HCT116 (cell line): ENCODE results near the gene PIH1D1. TPM values are rescaled to one million over a fixed set of nuclear protein-coding genes. Genes with fewer than 3 reads are reported as not detected.

Experiments
- ATAC-seq: fragments of 200-7000 bp; cut with Tn5 transposase; 2 replicates; pipeline ENCODE4 v1.9.1; 2020; ENCODE audit warnings: mild to moderate bottlenecking, moderate library complexity
- BruUV-seq: library from RNA; stranded (reverse); fragments of 400-500 nt; replicated peaks from 2 replicates; lab custom pipeline; 2021; lab: Mats Ljungman, UMichigan
- CTCF ChIA-PET: fragments of 300-600 bp; sonication (Branson Sonifier 250); formaldehyde crosslinking; loops from one replicate; lab custom pipeline; 2021; ENCODE audit warnings: antibody characterized with exemption; lab: Charles Lee
- POLR2A ChIA-PET: fragments of 300-600, 350-600 bp; sonication (Branson Sonifier 250); formaldehyde crosslinking; loops from one replicate; lab custom pipeline; 2021; ENCODE audit warnings: antibody characterized with exemption; lab: Charles Lee
- RAD21 ChIA-PET, 2 experiments: fragments of 300-600 bp; sonication (Branson Sonifier 250); formaldehyde crosslinking; loops; one replicate each; lab custom pipeline; 2023; ENCODE audit warnings: low total read pairs in 2 of 2; ENCODE audit not compliant: uncharacterized antibody in 2 of 2, unreplicated experiment in 2 of 2, low non-redundant PET in 1 of 2; lab: Charles Lee
- DNase-seq: peaks from one replicate; pipeline ENCODE4 v3.0.0-alpha.2; 2010; ENCODE audit warnings: low read depth, low spot score
- H2AFZ ChIP-seq: fragments of 200-600 bp; shearing (Covaris generic), sonication (generic); 2 replicates; pipeline ENCODE4 v1.6.1; 2017; ENCODE audit warnings: low read depth, mixed run types, mixed read lengths, antibody characterized with exemption, low read length; ENCODE audit not compliant: poor library complexity, severe bottlenecking
- H3K27ac ChIP-seq: 2 replicates; pipeline ENCODE4 v1.5.1; 2012; ENCODE audit warnings: low read depth, low read length
- H3K27me3 ChIP-seq: fragments of 200-600 bp; sonication (generic); 2 replicates; pipeline ENCODE4 v1.6.1; 2016; ENCODE audit warnings: mixed run types, low read length, mixed read lengths; ENCODE audit not compliant: insufficient read depth
- H3K36me3 ChIP-seq, 2 experiments: fragments of 200-500 bp in 1 of 2; fragments of 200-600 bp in 1 of 2; sonication (Bioruptor generic) in 1 of 2; sonication (generic) in 1 of 2; 2 replicates each; pipeline versions ENCODE4 v1.5.1 to v1.6.1; 2014 to 2016; ENCODE audit warnings: low read length in 2 of 2, inconsistent platforms in 1 of 2, mixed read lengths in 1 of 2, mixed run types in 1 of 2; ENCODE audit not compliant: insufficient read depth in 2 of 2, control insufficient read depth in 1 of 2
- H3K4me1 ChIP-seq, 2 experiments: fragments of 200-600 bp in 1 of 2; sonication (generic) in 1 of 2; 2 replicates each; pipeline versions ENCODE4 v1.5.1 to v1.6.1; 2012 to 2017; ENCODE audit warnings: low read length in 2 of 2, inconsistent platforms in 1 of 2, mild to moderate bottlenecking in 1 of 2, mixed read lengths in 1 of 2, mixed run types in 1 of 2, moderate library complexity in 1 of 2; ENCODE audit not compliant: insufficient read depth in 2 of 2, control insufficient read depth in 1 of 2
- H3K4me2 ChIP-seq: fragments of 200-600 bp; sonication (generic); 2 replicates; pipeline ENCODE4 v1.6.1; 2017; ENCODE audit warnings: mixed run types, low read length, mixed read lengths
- H3K4me3 ChIP-seq, 2 experiments: fragments of 200-600 bp in 1 of 2; sonication (generic) in 1 of 2; replicated peaks in 1 of 2; 2 replicates each; pipeline ENCODE4 v1.5.1; 2011 to 2016; ENCODE audit warnings: low read length in 2 of 2, control low read depth in 1 of 2, low read depth in 1 of 2, mild to moderate bottlenecking in 1 of 2, mixed read lengths in 1 of 2, mixed run types in 1 of 2
- H3K79me2 ChIP-seq: fragments of 200-600 bp; sonication (generic); 2 replicates; pipeline ENCODE4 v1.6.1; 2017; ENCODE audit warnings: mild to moderate bottlenecking, mixed run types, low read length, moderate library complexity, mixed read lengths; ENCODE audit not compliant: insufficient read depth
- H3K9ac ChIP-seq: fragments of 200-600 bp; sonication (generic); 2 replicates; pipeline ENCODE4 v1.6.1; 2016; ENCODE audit warnings: low read length, mixed read lengths
- H3K9me2 ChIP-seq: fragments of 200-600 bp; sonication (generic), shearing (Covaris generic); 2 replicates; pipeline ENCODE4 v1.6.1; 2017; ENCODE audit warnings: mixed run types, mild to moderate bottlenecking, moderate library complexity; ENCODE audit not compliant: insufficient read depth
- H3K9me3 ChIP-seq, 2 experiments: fragments of 200-500 bp in 1 of 2; fragments of 200-600 bp in 1 of 2; sonication (Bioruptor generic) in 1 of 2; sonication (generic) in 1 of 2; 2 replicates each; pipeline ENCODE4 v1.6.1; 2014 to 2017; ENCODE audit warnings: low read length in 2 of 2, mixed read lengths in 2 of 2, inconsistent platforms in 1 of 2, low read depth in 1 of 2, mild to moderate bottlenecking in 1 of 2, mixed run types in 1 of 2, moderate library complexity in 1 of 2; ENCODE audit not compliant: control insufficient read depth in 1 of 2, insufficient read depth in 1 of 2
- H4K20me1 ChIP-seq: fragments of 200-600 bp; sonication (generic), shearing (Covaris generic); 2 replicates; pipeline ENCODE4 v1.6.1; 2017; ENCODE audit warnings: mixed run types, mild to moderate bottlenecking, moderate library complexity; ENCODE audit not compliant: insufficient read depth
- CBX3 ChIP-seq: IDR thresholded peaks from 2 replicates; pipeline ENCODE4 v1.6.1; 2012; ENCODE audit warnings: low read depth
- EGR1 ChIP-seq: IDR thresholded peaks from 2 replicates; pipeline ENCODE4 v1.6.1; 2012; ENCODE audit warnings: low read depth
- EZH2 ChIP-seq: fragments of 200-600 bp; sonication (generic); IDR thresholded peaks from 2 replicates; pipeline ENCODE4 v1.6.1; 2017; ENCODE audit warnings: antibody characterized with exemption, mixed run types
- MAX ChIP-seq: IDR thresholded peaks from 2 replicates; pipeline ENCODE4 v1.6.1; 2012
- POLR2AphosphoS5 ChIP-seq: IDR thresholded peaks from 2 replicates; pipeline ENCODE4 v1.6.1; 2011; ENCODE audit warnings: mild to moderate bottlenecking, low read depth, low read length, moderate library complexity
- SIN3A ChIP-seq: IDR thresholded peaks from 2 replicates; pipeline ENCODE4 v1.6.1; 2012; ENCODE audit warnings: low read depth
- TCF7L2 ChIP-seq: IDR thresholded peaks from 2 replicates; pipeline ENCODE4 v1.7.0; 2011; ENCODE audit warnings: borderline replicate concordance, inconsistent platforms; ENCODE audit not compliant: insufficient read depth, insufficient read length; ENCODE audit errors: extremely low read depth
- intact Hi-C: fragments of 100-400 bp; cut with micrococcal nuclease; formaldehyde crosslinking; loops from 2 replicates; pipeline ENCODE4 v1.10.0; 2022
- total RNA-seq: library from RNA; stranded (reverse); gene quantifications from one replicate; pipeline ENCODE4 v1.2.1, GENCODE V29; 2021; ENCODE audit not compliant: unreplicated experiment
- TF ChIP-seq, protein P1 (sequence below): IDR thresholded peaks from 2 replicates; pipeline ENCODE4 v1.6.1; 2011; ENCODE audit warnings: mild to moderate bottlenecking, low read length, moderate library complexity; ENCODE audit not compliant: insufficient replicate concordance; ENCODE audit errors: extremely low read depth

The PIH1D1 gene
- total RNA-seq, 1 experiment from 2014 or later, result 152 TPM

DNA sequence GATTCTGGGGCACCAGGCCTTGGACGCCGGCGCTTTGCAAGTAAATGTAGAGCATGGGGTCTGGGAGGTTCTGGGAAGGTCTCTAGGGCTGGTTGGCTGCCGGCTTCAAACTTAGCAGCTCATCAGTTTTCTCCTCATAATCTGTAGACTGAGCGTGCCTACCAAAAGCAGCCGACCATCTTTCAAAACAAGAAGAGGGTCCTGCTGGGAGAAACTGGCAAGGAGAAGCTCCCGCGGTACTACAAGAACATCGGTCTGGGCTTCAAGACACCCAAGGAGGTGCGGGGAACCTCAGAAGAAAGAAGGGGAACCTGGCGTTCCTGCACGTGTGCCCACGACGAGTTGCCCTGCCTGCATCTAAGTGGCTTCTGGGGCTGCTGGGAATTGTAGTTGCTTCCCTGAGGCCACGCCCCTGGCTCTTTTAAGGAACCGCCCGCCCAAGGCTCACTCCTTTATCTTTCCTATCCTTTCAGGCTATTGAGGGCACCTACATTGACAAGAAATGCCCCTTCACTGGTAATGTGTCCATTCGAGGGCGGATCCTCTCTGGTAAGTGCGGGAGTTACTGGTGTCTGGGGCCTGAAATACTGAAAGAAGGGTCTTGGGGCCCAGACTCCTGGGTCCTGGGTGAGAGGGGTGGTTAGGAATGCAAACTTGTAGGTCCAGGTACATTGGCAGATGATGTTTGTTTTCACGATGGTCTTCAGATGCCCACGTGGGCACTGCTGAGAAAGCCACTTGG lies 45.6 kb upstream of the PIH1D1 start:
- intact Hi-C loops, result no loop called here
- no peak overlapping the region for H2AFZ ChIP-seq
- DNase-seq (no peak), ATAC-seq (no peak)
- TF ChIP-seq EGR1 (no peak), MAX (peak; percentile 89), SIN3A (peak; percentile 76), TCF7L2 (peak; percentile 70), CBX3 (no peak), POLR2AphosphoS5 (peak; percentile 55; the same call in 1 of the 2 replicates), EZH2 (no peak)
- TF ChIP-seq, protein P1, sequence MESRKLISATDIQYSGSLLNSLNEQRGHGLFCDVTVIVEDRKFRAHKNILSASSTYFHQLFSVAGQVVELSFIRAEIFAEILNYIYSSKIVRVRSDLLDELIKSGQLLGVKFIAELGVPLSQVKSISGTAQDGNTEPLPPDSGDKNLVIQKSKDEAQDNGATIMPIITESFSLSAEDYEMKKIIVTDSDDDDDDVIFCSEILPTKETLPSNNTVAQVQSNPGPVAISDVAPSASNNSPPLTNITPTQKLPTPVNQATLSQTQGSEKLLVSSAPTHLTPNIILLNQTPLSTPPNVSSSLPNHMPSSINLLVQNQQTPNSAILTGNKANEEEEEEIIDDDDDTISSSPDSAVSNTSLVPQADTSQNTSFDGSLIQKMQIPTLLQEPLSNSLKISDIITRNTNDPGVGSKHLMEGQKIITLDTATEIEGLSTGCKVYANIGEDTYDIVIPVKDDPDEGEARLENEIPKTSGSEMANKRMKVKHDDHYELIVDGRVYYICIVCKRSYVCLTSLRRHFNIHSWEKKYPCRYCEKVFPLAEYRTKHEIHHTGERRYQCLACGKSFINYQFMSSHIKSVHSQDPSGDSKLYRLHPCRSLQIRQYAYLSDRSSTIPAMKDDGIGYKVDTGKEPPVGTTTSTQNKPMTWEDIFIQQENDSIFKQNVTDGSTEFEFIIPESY, result no peak
- peaks cover 14% of the 10 kb centered on the region; the same call in 1 of the 2 replicates for H4K20me1 ChIP-seq
- H3K4me1 ChIP-seq, result peaks cover 15 to 61% of the 10 kb centered on the region in 2 experiments
- H3K4me2 ChIP-seq, result peak overlapping the region; percentile 85
- no peaks in the 10 kb centered on the region for H3K27me3 ChIP-seq
- ChIA-PET RAD21 (no interaction called here), CTCF (no interaction called here), POLR2A (interaction anchor here (1.7 to 3.2 kb wide), 2 partner anchors 143 to 179 kb away, joined by 7 to 15 read pairs; partner anchors contain the start of genes PRMT1 and RRAS)
- no peaks in the 10 kb centered on the region for H3K9me2 ChIP-seq
- H3K79me2 ChIP-seq, result peaks cover 33% of the 10 kb centered on the region
- peak overlapping the region; percentile 99 for H3K9ac ChIP-seq
- BruUV-seq, result no TSS peak
- H3K36me3 ChIP-seq, result peaks cover 13 to 28% of the 10 kb centered on the region in 2 experiments
- peak overlapping the region; percentile 90 to 96 for H3K4me3 ChIP-seq
- peak overlapping the region; percentile 86 for H3K27ac ChIP-seq
- no peaks in the 10 kb centered on the region for H3K9me3 ChIP-seq
